Neural cell (in vitro differentiated cells): ENCODE measurements around the gene MTFP1.

Source experiments
- CTCF ChIP-seq: fragments of 450-650 bp; IDR thresholded peaks from 2 replicates; pipeline ENCODE4 v1.5.1; 2014; ENCODE audit warnings: antibody characterized with exemption, mild to moderate bottlenecking, moderate library complexity; ENCODE audit not compliant: poor library complexity, severe bottlenecking
- EP300 ChIP-seq: fragments of 450-650 bp; conservative IDR thresholded peaks from 2 replicates; pipeline ENCODE4 v1.6.1; 2014; ENCODE audit warnings: antibody characterized with exemption, mild to moderate bottlenecking, moderate library complexity; ENCODE audit not compliant: poor library complexity, severe bottlenecking
- EZH2 ChIP-seq: fragments of 200-600, 300-800 bp; shearing (Covaris generic), sonication (generic); IDR thresholded peaks from 2 replicates; pipeline ENCODE4 v1.6.1; 2014; ENCODE audit warnings: antibody characterized with exemption, low read length, borderline replicate concordance, mild to moderate bottlenecking; ENCODE audit not compliant: insufficient read depth, poor library complexity, severe bottlenecking
- MXI1 ChIP-seq: fragments of 450-650 bp; conservative IDR thresholded peaks from 2 replicates; pipeline ENCODE4 v1.6.1; 2014; ENCODE audit warnings: antibody characterized with exemption, mild to moderate bottlenecking; ENCODE audit not compliant: poor library complexity, severe bottlenecking
- POLR2AphosphoS5 ChIP-seq: IDR thresholded peaks from 2 replicates; pipeline ENCODE4 v1.6.1; 2012
- RAD21 ChIP-seq: fragments of 450-650 bp; conservative IDR thresholded peaks from 2 replicates; pipeline ENCODE4 v1.6.1; 2014; ENCODE audit warnings: antibody characterized with exemption, mild to moderate bottlenecking, moderate library complexity
- TAF1 ChIP-seq: IDR thresholded peaks from 2 replicates; pipeline ENCODE4 v1.6.1; 2012; ENCODE audit warnings: low read depth
- TF ChIP-seq, protein P1 (sequence below): IDR thresholded peaks from 2 replicates; pipeline ENCODE4 v1.6.1; 2012; ENCODE audit warnings: borderline replicate concordance

DNA sequence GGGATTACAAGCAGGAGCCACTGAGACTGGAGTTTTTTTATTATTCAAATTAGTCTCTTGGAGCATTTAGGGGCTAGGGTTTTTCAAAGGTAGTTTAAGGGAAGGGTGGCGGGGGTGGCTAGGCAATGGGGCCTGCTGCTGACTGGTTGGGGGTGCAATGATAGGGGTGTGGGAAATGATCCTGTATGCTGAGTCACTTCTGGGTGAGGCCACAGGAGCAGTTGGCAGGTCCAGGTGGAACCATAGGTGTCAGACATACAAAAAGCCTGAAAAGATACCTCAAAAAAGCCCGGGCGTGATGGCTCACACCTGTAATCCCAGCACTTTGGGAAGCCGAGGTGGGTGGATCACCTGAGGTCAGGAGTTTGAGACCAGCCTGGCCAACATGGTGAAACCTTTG lies 13.7 kb downstream of the MTFP1 start:
- TF ChIP-seq CTCF (no peak), POLR2AphosphoS5 (no peak), EZH2 (no peak), EP300 (no peak), TAF1 (no peak), MXI1 (no peak), RAD21 (no peak)
- TF ChIP-seq, protein P1, sequence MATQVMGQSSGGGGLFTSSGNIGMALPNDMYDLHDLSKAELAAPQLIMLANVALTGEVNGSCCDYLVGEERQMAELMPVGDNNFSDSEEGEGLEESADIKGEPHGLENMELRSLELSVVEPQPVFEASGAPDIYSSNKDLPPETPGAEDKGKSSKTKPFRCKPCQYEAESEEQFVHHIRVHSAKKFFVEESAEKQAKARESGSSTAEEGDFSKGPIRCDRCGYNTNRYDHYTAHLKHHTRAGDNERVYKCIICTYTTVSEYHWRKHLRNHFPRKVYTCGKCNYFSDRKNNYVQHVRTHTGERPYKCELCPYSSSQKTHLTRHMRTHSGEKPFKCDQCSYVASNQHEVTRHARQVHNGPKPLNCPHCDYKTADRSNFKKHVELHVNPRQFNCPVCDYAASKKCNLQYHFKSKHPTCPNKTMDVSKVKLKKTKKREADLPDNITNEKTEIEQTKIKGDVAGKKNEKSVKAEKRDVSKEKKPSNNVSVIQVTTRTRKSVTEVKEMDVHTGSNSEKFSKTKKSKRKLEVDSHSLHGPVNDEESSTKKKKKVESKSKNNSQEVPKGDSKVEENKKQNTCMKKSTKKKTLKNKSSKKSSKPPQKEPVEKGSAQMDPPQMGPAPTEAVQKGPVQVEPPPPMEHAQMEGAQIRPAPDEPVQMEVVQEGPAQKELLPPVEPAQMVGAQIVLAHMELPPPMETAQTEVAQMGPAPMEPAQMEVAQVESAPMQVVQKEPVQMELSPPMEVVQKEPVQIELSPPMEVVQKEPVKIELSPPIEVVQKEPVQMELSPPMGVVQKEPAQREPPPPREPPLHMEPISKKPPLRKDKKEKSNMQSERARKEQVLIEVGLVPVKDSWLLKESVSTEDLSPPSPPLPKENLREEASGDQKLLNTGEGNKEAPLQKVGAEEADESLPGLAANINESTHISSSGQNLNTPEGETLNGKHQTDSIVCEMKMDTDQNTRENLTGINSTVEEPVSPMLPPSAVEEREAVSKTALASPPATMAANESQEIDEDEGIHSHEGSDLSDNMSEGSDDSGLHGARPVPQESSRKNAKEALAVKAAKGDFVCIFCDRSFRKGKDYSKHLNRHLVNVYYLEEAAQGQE = no peak
